ENCODE data around the gene THAP12. TPM values are rescaled to one million over a fixed set of nuclear protein-coding genes. Genes with fewer than 3 reads are reported as not detected.
A peak's percentile ranks its signal among the peaks of the same experiment; 100 is the strongest.
"Not testable (repeated sequence)": the region's sequence is repeated elsewhere in the genome, so short reads cannot be mapped to it uniquely, and the experiment has no call there.

The THAP12 gene
- total and polyA plus RNA-seq, 11 donors: 9.5 to 29.3 (median 17.9) TPM

DNA sequence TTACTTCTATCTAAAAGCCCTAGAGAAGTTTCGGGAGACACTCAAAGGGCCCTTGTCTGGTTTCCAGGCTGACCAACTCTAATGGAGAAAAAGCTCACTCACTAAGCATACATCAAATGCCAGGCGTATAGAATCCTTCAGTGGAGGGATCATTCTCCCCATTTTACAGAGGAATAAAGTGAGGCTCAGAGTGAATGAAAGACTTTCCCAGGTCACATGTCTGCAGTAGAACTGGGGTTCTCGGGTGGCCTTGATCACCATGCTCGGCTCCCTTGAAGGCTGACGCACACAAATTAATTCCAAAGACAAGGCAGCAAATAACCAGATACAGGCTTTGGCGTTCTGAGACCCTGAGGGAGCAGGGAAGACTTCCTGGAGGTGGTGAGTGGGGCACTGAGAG is 60.0 kb downstream of the THAP12 start:
- intact Hi-C loops (cut with DNase I): loop anchor here in 4 of 10 donors (2.0 to 10.0 kb wide), 2 partner anchors 112 to 776 kb away; no protein-coding TSS in a partner anchor
- TF ChIP-seq CTCF (IDR thresholded peaks at IDR 0.05): no peak
- TF ChIP-seq POLR2A (IDR thresholded peaks at IDR 0.05): no peak
- no peak overlapping the region for H3K27ac ChIP-seq
- H3K4me1 ChIP-seq: peaks cover 0 to 13% (median 2%) of the 10 kb centered on the region in 12 donors
- ATAC-seq (no peak), DNase-seq (no peak)
- H3K9me3 ChIP-seq: no peaks in the 10 kb centered on the region
- H3K36me3 ChIP-seq: no peaks in the 10 kb centered on the region
- 91 to 94% (median 92%) methylated on average over 6 of the region's 6 CpGs for WGBS, 4 donors
- peaks cover 0 to 24% (median 5%) of the 10 kb centered on the region in 9 donors for H3K27me3 ChIP-seq
- no peak overlapping the region for H3K4me3 ChIP-seq

DNA sequence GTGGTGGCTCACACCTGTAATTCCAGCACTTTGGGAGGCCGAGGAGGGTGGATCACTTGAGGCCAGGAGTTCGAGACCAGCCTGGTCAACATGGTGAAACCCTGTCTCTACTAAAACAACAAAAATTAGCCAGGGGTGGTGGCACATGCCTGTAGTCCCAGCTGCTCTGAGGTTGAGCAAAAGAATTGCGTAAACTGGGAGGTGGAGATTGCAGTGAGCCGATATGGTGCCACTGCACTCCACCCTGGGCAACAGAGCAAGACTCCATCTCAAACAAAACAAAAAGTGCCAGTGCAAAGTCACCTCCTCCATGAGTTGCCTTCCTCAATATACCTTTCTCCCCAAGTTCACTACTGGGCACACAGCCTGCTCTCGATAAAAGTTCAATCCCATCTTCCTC is 61.1 kb downstream of the THAP12 start:
- DNase-seq, H3K9me3 ChIP-seq, H3K36me3 ChIP-seq, H3K4me3 ChIP-seq, ATAC-seq, H3K27ac ChIP-seq: not testable (repeated sequence)
- H3K4me1 ChIP-seq: peaks cover 0 to 13% (median 2%) of the 10 kb centered on the region in 12 donors
- peaks cover 0 to 24% (median 5%) of the 10 kb centered on the region in 9 donors for H3K27me3 ChIP-seq
- 84 to 94% (median 92%) methylated on average over 5 of the region's 5 CpGs for WGBS, 4 donors
- intact Hi-C loops (cut with DNase I): loop anchor here (2.0 to 10.0 kb wide), 11 partner anchors 111 to 775 kb away; partner anchors contain the start of genes WNT11 (in 5 of the 10) and MOGAT2 (in 3 of the 10)

GRCh38 chr11:76318744-76319384 is 62.1 kb downstream of the THAP12 start:
- Histone ChIP-seq H3K27me3 (peaks cover 0 to 24% (median 5%) of the 10 kb centered on the region in 9 donors), H3K27ac (no peak overlapping the region), H3K4me1 (peaks cover 0 to 13% (median 2%) of the 10 kb centered on the region in 12 donors), H3K9me3 (no peaks in the 10 kb centered on the region), H3K36me3 (no peaks in the 10 kb centered on the region), H3K4me3 (no peak overlapping the region)
- ATAC-seq (peak; percentile 83 to 93 (median 90)), DNase-seq (peak; percentile 77 to 89 (median 78))
- intact Hi-C loops (cut with DNase I): loop anchor here (1.0 to 10.0 kb wide), 10 partner anchors 112 to 604 kb away; partner anchors contain the start of genes WNT11 (in 5 of the 10) and MOGAT2 (in 3 of the 10)
- WGBS, 4 donors: 6 to 17% (median 7%) methylated on average over 4 to 7 of the region's 7 CpGs
- TF ChIP-seq CTCF (IDR thresholded peaks at IDR 0.05): peak; percentile 83 to 95 (median 92)
- no peak for TF ChIP-seq POLR2A (IDR thresholded peaks at IDR 0.05)

- Histone ChIP-seq H3K9me3 (no peaks in the 10 kb centered on the region), H3K4me1 (peaks cover 0 to 8% (median 2%) of the 10 kb centered on the region in 12 donors)
Measured at GRCh38 chr11:76317296-76317695, 63.6 kb downstream of the THAP12 start.

More at GRCh38 chr11:76317296-76317695, 63.6 kb downstream of the THAP12 start:
- Histone ChIP-seq H3K36me3 (no peaks in the 10 kb centered on the region), H3K27ac (no peak overlapping the region), H3K27me3 (peaks cover 0 to 23% (median 5%) of the 10 kb centered on the region in 9 donors), H3K4me3 (no peak overlapping the region)
- DNase-seq (no peak), ATAC-seq (no peak)
- 64 to 80% (median 76%) methylated on average over 3 of the region's 3 CpGs for WGBS, 4 donors
- TF ChIP-seq POLR2A (IDR thresholded peaks at IDR 0.05): no peak
- TF ChIP-seq CTCF (IDR thresholded peaks at IDR 0.05): no peak
- intact Hi-C loops (cut with DNase I): loop anchor here (5.0 to 10.0 kb wide), 6 partner anchors 110 to 602 kb away; partner anchors contain the start of genes MOGAT2 (in 3 of the 10) and WNT11 (in 1 of the 10)

Data from heart left ventricle (tissue), 16 donors.